BLaER1 (cell line): ENCODE data around the gene MOB2.

Experiments used
- H3K27ac ChIP-seq: shearing (Covaris generic); formaldehyde crosslinking; 2 replicates; pipeline ENCODE4 v1.8.1; 2022
- H3K27me3 ChIP-seq: shearing (Covaris generic); formaldehyde crosslinking; 2 replicates; pipeline ENCODE4 v1.8.1; 2022
- H3K36me3 ChIP-seq: shearing (Covaris generic); formaldehyde crosslinking; 2 replicates; pipeline ENCODE4 v1.8.1; 2022
- H3K4me1 ChIP-seq: shearing (Covaris generic); formaldehyde crosslinking; 2 replicates; pipeline ENCODE4 v1.8.1; 2022
- H3K4me2 ChIP-seq: shearing (Covaris generic); formaldehyde crosslinking; 2 replicates; pipeline ENCODE4 v1.8.1; 2022
- H3K4me3 ChIP-seq: shearing (Covaris generic); formaldehyde crosslinking; 2 replicates; pipeline ENCODE4 v1.8.1; 2022
- H3K9ac ChIP-seq: shearing (Covaris generic); formaldehyde crosslinking; 2 replicates; pipeline ENCODE4 v1.8.1; 2022
- H3K9me3 ChIP-seq: shearing (Covaris generic); formaldehyde crosslinking; 2 replicates; pipeline ENCODE4 v1.8.1; 2022
- H4K20me1 ChIP-seq: shearing (Covaris generic); formaldehyde crosslinking; 2 replicates; pipeline ENCODE4 v1.8.1; 2022
- Cebpa-rat ChIP-seq: shearing (Covaris generic); IDR thresholded peaks from 2 replicates; pipeline ENCODE4 v1.8.1; 2022

MOB2 gene

GRCh38 chr11:1469911-1470680 lies 16.5 kb downstream of the MOB2 start:
- Histone ChIP-seq H3K27ac (no peak overlapping the region), H3K4me1 (peaks cover 50% of the 10 kb centered on the region), H3K4me2 (peak overlapping the region; percentile 70), H3K27me3 (no peaks in the 10 kb centered on the region), H3K9ac (peak overlapping the region; percentile 24; the same call in 1 of the 2 replicates), H3K36me3 (peaks cover 51% of the 10 kb centered on the region), H4K20me1 (peaks cover 45% of the 10 kb centered on the region), H3K4me3 (no peak overlapping the region), H3K9me3 (no peaks in the 10 kb centered on the region)
- no peak for TF ChIP-seq Cebpa-rat

DNA sequence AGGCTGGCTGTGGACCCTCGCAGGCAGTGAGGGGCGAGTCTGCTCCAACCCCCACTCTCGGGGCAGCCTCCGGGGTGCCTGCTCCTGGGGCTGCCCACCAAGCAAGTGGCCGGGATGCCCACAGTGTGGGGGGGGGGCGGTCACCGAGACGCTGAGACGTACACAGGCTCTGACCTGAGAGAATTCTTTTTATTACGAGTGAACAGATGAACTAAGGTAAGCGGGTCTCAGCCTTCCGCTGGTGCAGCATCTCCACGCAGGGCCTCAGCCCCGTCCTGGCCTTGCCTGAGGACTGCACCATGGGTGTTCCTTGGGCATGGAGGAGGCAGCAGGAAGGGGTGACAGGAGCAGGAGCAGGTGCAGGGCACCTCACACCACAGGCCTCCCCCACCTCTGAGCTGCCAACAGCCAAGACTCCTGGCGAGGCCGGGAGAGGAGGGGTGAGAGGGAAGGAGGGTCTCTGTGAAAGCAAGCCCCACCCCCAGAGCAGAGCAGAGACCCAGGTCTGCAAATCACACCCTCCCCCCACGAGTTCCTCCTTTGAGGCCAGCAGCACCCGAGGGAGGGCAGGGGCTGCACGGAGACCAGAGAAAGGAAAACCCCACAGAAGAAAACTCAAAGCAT lies 17.2 kb downstream of the MOB2 start:
- Histone ChIP-seq H3K36me3 (peaks cover 51% of the 10 kb centered on the region), H4K20me1 (peaks cover 45% of the 10 kb centered on the region), H3K4me3 (no peak overlapping the region), H3K9me3 (no peaks in the 10 kb centered on the region), H3K4me1 (peaks cover 50% of the 10 kb centered on the region), H3K9ac (peak overlapping the region; percentile 24; the same call in 1 of the 2 replicates), H3K4me2 (peak overlapping the region; percentile 70), H3K27me3 (no peaks in the 10 kb centered on the region), H3K27ac (no peak overlapping the region)
- no peak for TF ChIP-seq Cebpa-rat

GRCh38 chr11:1468473-1469066 lies 18.0 kb downstream of the MOB2 start:
- Histone ChIP-seq H3K4me3 (no peak overlapping the region), H3K27ac (peak overlapping the region; percentile 53; the same call in 1 of the 2 replicates), H4K20me1 (peaks cover 40% of the 10 kb centered on the region), H3K9me3 (peaks cover 4% of the 10 kb centered on the region; the same call in 1 of the 2 replicates), H3K27me3 (no peaks in the 10 kb centered on the region), H3K4me1 (peaks cover 54% of the 10 kb centered on the region), H3K9ac (no peak overlapping the region; the same call in 1 of the 2 replicates), H3K4me2 (peak overlapping the region; percentile 70), H3K36me3 (peaks cover 49% of the 10 kb centered on the region)
- TF ChIP-seq Cebpa-rat, result no peak

- Histone ChIP-seq H3K9ac (no peak overlapping the region; the same call in 1 of the 2 replicates), H3K4me2 (peak overlapping the region; percentile 70), H3K4me3 (no peak overlapping the region), H3K4me1 (peaks cover 55% of the 10 kb centered on the region), H3K27me3 (no peaks in the 10 kb centered on the region), H4K20me1 (peaks cover 34% of the 10 kb centered on the region), H3K9me3 (peaks cover 4% of the 10 kb centered on the region; the same call in 1 of the 2 replicates), H3K36me3 (peaks cover 44% of the 10 kb centered on the region), H3K27ac (peak overlapping the region; percentile 53; the same call in 1 of the 2 replicates)
- no peak for TF ChIP-seq Cebpa-rat
These were observed 18.6 kb downstream of the MOB2 start for GRCh38 chr11:1468002-1468401.

GRCh38 chr11:1467270-1467669 lies 19.3 kb downstream of the MOB2 start:
- H3K27me3 ChIP-seq, result no peaks in the 10 kb centered on the region
- H3K4me2 ChIP-seq, result peak overlapping the region; percentile 70
- H3K4me3 ChIP-seq, result no peak overlapping the region
- H3K27ac ChIP-seq, result no peak overlapping the region
- H4K20me1 ChIP-seq, result peaks cover 32% of the 10 kb centered on the region
- peaks cover 36% of the 10 kb centered on the region for H3K36me3 ChIP-seq
- peaks cover 55% of the 10 kb centered on the region for H3K4me1 ChIP-seq
- peaks cover 4% of the 10 kb centered on the region; the same call in 1 of the 2 replicates for H3K9me3 ChIP-seq
- no peak for TF ChIP-seq Cebpa-rat
- H3K9ac ChIP-seq, result no peak overlapping the region; the same call in 1 of the 2 replicates

DNA sequence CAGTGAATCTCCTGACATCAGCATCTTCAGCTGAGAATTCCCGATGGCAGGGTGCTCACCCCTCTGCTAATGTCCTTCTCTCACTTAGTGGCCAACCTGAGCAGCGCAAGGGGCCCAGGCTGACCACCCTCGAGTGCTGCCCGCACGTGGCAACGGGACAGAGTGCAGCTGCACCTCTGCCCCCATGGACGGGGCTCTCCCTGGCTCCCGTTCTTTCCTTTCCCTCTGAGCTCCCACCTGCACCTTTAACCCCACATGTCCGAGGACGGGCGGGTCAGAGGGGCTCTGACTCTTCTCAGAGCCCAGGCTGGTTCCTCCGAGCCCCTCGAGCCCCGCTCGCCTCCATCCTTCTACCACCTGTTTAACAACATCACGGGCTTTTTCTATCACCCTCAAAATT lies 19.8 kb downstream of the MOB2 start:
- Histone ChIP-seq H3K27ac (0 out of 2 replicates have a peak overlapping the region, but pooled peaks have one; percentile 26), H3K27me3 (no peaks in the 10 kb centered on the region), H4K20me1 (peaks cover 32% of the 10 kb centered on the region), H3K4me1 (peaks cover 55% of the 10 kb centered on the region), H3K9ac (no peak overlapping the region), H3K9me3 (peaks cover 4% of the 10 kb centered on the region; the same call in 1 of the 2 replicates), H3K4me2 (peak overlapping the region; percentile 16; the same call in 1 of the 2 replicates), H3K4me3 (no peak overlapping the region), H3K36me3 (peaks cover 34% of the 10 kb centered on the region)
- TF ChIP-seq Cebpa-rat, result no peak

DNA sequence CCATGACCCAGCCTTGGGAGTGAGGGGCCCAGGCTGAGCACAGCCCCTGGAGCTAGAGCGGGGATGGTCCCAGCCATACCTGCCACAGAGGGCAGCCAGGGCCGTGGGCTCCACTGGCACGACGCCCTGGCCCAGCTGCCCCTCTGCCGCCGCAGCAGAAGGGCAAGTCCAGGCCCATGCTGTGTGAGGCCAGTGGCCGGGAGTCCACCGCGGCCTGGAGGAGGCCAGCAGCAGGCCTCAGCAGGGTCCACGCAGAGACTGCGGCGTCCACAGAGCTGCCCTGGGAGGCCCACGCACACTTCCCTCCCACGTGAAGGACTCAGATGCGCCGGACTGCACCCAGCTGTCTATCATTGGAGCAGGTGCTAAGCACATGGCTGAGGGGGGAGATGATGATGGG lies 23.5 kb downstream of the MOB2 start:
- peaks cover 39% of the 10 kb centered on the region for H3K4me1 ChIP-seq

GRCh38 chr11:1462698-1462975 lies 23.9 kb downstream of the MOB2 start:
- TF ChIP-seq Cebpa-rat, result no peak
- Histone ChIP-seq H3K9ac (no peak overlapping the region), H3K9me3 (peaks cover 4% of the 10 kb centered on the region; the same call in 1 of the 2 replicates), H3K27ac (no peak overlapping the region), H3K4me3 (no peak overlapping the region), H3K4me1 (peaks cover 39% of the 10 kb centered on the region), H3K36me3 (peaks cover 9% of the 10 kb centered on the region; the same call in 1 of the 2 replicates), H3K4me2 (no peak overlapping the region), H4K20me1 (peaks cover 12% of the 10 kb centered on the region), H3K27me3 (no peaks in the 10 kb centered on the region)

More for the DNA sequence above, 23.5 kb downstream of the MOB2 start:
- Histone ChIP-seq H3K4me2 (no peak overlapping the region), H3K27ac (no peak overlapping the region), H3K9me3 (peaks cover 4% of the 10 kb centered on the region; the same call in 1 of the 2 replicates), H3K36me3 (peaks cover 9% of the 10 kb centered on the region; the same call in 1 of the 2 replicates), H3K4me3 (no peak overlapping the region), H3K27me3 (no peaks in the 10 kb centered on the region), H4K20me1 (peaks cover 16% of the 10 kb centered on the region), H3K9ac (no peak overlapping the region)
- no peak for TF ChIP-seq Cebpa-rat

- peaks cover 4% of the 10 kb centered on the region; the same call in 1 of the 2 replicates for H3K9me3 ChIP-seq
- H3K4me1 ChIP-seq, result peaks cover 40% of the 10 kb centered on the region
- no peak for TF ChIP-seq Cebpa-rat
- H3K27me3 ChIP-seq, result no peaks in the 10 kb centered on the region
- no peak overlapping the region for H3K9ac ChIP-seq
- H3K4me3 ChIP-seq, result no peak overlapping the region
- peaks cover 9% of the 10 kb centered on the region; the same call in 1 of the 2 replicates for H3K36me3 ChIP-seq
- no peak overlapping the region for H3K27ac ChIP-seq
- peaks cover 6% of the 10 kb centered on the region; the same call in 1 of the 2 replicates for H4K20me1 ChIP-seq
- no peak overlapping the region for H3K4me2 ChIP-seq
These were observed 24.5 kb downstream of the MOB2 start for GRCh38 chr11:1461826-1462697.
